ENCODE measurements around the gene ERLEC1.
"Not testable (repeated sequence)": the region's sequence is repeated elsewhere in the genome, so short reads cannot be mapped to it uniquely, and the experiment has no call there.

Gene ERLEC1

GRCh38 chr2:53784436-53784835 lies 2.4 kb upstream of the ERLEC1 start:
- no peak for DNase-seq

- DNase-seq: no peak
These were observed 1.5 kb upstream of the ERLEC1 start for GRCh38 chr2:53785366-53785765.

- DNase-seq: no peak
These were observed 516 bp upstream of the ERLEC1 start for GRCh38 chr2:53786352-53786704.

DNA sequence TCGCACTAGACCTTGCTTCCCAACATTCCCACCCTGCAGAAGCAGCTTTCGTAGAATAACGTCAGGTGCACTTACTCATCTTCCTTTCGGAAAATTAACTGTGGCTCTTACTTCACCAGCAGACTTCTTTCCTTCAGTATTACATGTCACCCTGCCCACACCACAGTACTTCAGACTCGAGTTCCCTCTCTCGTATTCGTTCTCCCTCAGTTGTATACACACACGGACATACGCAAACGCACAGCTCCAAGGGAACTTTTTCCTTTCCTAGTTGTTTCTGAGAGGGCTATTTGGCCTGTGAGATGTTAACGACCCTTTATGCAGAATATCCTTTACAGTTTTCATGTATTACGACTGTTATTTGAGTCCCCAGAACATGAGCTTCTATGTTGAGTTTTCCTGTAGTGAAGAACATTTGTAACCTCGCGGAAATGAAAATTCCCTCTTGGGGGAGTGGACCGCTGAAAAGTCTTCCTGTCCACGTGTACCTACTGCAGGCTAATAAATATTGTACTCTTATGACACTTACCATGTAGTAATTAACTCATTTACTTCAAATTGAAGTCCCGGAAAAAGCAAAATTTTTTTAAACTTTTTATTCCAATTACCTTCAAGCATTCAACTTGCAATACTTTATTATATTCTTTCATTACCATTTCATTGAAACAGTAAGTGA lies 908 bp downstream of the ERLEC1 start:
- DNase-seq: peak; percentile 25

- DNase-seq: no peak
These were observed 6.4 kb downstream of the ERLEC1 start for GRCh38 chr2:53793261-53793660.

DNA sequence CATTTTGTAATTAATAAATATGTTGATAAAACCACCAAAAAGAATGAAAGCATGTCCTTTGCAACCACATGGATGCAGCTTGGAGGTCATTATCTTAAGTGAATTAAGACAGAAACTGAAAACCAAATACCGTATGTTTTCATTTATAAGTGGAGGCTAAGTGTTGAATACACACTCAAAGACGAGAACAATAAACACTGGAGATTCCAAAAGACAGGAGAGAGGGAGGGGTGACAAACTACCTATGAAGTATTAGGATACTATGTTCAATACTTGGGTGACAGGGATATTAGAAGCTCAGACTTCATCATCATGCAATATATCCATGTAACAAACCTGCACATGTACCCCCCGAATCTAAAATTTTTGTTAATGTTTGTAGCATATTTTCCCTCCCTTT lies 7.0 kb downstream of the ERLEC1 start:
- DNase-seq: no peak

- no peak for DNase-seq
These were observed 14.7 kb downstream of the ERLEC1 start for GRCh38 chr2:53801547-53801946.

DNA sequence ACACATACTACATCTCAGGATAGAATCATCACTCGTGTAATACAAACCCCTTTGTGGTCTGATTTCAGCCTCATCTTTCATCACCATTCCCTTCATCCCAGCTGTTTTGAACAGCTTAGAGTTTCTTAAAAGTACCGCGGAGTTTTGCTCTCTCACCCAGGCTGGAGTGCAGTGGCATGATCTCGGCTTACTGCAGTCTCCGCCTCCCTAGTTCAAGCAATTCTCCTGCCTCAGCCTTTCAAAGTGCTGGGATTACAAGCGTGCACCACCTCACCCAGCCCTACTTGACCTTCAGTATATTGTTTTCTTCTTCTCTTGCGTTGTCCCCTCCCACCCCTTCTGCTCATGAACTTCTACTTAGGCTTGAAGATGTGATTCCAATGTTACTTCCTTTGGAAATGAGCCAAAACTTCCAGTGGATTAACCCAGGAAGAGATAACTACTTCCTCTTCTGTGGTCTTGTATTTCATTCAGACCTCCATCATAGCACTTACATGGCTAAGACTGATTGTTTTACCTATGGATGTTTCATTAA lies 15.8 kb downstream of the ERLEC1 start:
- no peak for DNase-seq

DNA sequence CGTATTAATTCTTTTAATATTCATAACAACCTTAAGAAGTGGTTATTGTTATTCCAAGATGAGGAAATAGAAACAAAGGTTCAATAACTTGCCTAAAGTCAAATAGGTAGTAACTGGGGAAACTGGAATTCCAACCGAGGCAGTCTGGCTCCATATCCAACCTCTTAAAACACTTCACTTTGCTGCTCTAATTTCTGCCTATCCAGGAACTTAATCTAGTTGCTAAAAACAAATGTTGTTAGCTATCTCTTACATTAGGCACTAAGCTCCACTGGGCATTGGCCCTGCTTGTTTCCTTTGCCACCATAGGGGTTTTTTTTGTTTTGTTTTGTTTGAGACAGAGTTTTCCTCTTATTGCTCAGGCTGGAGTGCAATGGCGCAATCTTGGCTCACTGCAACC lies 24.8 kb downstream of the ERLEC1 start:
- no peak for DNase-seq

DNA sequence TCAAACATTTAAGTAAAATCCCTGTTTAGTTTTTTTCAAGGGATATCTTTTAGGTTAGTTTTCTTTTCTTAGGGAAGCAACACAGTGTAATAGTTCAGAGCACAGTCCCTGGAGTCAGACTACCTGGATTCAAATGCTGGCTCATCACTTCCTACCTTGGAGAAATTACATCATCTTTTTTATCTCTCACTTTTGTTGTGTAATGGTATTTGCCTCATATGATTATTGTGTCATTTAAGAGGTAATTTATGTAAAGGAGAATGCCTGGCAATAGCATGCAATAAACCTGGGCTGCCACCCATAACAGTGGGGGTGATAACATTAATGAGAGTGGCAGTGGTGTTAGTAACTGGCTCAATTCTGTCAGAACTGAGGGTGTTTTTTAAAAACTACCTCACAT lies 26.3 kb downstream of the ERLEC1 start:
- no peak for DNase-seq

- no peak for DNase-seq
These were observed 32.1 kb downstream of the ERLEC1 start for GRCh38 chr2:53818854-53819435.

DNA sequence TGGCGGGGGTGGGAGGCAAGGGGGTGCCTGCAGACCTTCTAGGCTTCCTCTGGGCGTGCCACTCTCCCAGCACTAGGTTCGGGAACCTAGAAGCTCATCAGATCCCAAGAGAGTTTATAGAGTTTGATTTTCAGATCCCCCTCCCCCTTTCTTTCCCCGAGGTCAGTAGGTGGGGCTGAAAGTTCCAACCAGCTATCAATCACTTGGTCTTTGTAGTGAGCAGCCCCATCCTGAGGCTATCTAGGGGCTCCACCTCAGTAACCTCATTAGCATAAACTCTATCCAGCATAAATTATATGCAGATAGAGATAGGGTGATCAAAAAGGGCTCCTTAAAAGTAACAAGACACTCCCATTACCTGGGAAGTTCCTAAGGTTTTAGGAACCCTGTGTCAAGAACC lies 32.8 kb downstream of the ERLEC1 start:
- no peak for DNase-seq

GRCh38 chr2:53820048-53820447 lies 33.2 kb downstream of the ERLEC1 start:
- DNase-seq: no peak

DNA sequence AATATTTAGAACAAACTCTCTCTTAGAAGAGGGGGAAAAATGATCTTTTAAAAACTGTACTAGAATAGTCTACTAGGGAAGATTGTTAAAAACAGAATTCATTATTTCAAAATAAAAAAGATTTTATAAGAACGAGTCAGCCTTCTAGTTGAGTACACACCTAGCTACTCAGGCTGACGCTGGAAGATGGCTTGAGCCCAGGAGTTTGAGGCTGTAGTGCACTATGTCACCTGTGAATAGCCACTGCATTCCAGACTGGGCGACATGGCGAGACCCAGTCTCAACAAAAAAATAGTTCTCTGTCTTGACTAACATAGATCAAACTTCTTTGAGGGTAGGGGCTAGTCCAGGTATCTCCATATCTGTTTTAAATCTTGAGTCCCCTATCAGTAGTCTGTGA lies 33.9 kb downstream of the ERLEC1 start:
- DNase-seq: no peak

GRCh38 chr2:53821810-53822209 lies 35.0 kb downstream of the ERLEC1 start:
- DNase-seq: no peak

DNA sequence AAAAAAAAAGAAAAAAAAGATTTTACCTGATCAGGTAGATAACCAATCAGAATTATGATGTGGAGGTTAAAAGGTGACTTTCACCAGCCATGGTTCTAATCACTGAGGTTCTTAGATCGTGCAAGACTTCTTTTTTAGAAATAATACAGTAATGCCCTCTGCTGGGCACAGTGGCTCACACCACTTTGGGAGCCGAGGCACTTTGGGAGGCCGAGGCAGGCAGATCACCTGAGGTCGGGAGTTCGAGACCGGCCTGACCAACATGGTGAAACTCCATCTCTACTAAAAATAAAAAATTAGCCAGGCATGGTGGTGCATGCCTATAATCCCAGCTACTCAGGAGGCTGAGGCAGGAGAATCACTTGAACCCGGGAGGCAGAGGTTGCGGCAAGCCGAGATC lies 36.8 kb downstream of the ERLEC1 start:
- DNase-seq: not testable (repeated sequence)

GRCh38 chr2:53826030-53826410 lies 39.2 kb downstream of the ERLEC1 start:
- DNase-seq: no peak

- no peak for DNase-seq
These were observed 39.9 kb downstream of the ERLEC1 start for GRCh38 chr2:53826587-53827397.

GRCh38 chr2:53827398-53828175 lies 40.7 kb downstream of the ERLEC1 start:
- DNase-seq: no peak

DNA sequence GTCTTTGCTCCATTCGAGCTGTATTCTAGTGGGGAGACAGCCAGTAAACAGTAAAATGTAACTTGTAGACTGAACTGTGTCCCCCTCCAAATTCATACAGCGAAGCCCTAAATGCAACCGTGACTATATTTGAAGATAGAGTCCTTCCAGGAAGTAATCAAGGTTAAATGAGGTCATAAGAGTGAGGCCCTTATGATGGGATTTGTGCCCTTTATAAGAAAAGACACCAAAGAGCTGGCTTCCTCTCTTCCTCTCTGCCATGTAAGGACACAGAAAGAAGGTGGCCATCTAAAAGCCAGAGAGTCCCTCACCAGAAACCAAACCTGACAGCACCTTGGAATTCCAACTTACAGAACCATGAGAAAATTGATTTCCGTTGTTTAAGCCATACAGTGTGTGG lies 41.5 kb downstream of the ERLEC1 start:
- DNase-seq: no peak

DNA sequence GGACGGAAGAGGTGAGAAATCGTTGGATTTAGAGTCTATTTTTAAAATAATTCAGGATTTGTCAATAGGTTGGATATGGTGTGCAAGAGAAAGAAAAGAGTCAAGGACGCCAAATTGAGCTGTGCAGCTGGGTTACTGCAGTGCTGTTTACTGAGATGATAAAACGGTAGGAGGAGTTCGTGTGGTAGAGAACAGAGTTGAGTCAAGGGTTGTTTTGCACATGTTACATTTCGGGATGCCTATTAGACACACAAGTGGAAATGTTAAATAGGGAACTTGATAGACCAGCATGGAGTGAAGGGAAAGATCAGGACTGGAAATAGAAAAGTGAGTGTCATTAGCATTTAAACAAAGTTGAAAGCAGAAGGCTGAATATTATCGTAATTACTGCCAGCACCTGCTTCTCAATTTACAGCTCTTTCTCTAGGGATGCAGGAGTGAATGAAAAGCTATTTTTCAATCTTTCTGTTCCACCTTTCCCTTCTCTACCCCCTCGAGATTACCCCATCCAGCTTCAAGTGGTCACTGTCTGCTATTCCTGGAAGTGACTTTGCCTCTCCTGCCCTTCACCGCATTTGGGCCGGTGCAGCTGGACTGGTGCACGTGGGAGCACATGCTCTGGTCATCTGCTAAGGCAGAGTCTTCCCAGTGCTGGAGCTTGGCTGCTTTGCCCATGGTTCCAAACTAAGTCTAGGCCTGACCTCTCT lies 42.6 kb downstream of the ERLEC1 start:
- DNase-seq: no peak

- not testable (repeated sequence) for DNase-seq
These were observed 43.1 kb downstream of the ERLEC1 start for GRCh38 chr2:53829980-53830290.

DNA sequence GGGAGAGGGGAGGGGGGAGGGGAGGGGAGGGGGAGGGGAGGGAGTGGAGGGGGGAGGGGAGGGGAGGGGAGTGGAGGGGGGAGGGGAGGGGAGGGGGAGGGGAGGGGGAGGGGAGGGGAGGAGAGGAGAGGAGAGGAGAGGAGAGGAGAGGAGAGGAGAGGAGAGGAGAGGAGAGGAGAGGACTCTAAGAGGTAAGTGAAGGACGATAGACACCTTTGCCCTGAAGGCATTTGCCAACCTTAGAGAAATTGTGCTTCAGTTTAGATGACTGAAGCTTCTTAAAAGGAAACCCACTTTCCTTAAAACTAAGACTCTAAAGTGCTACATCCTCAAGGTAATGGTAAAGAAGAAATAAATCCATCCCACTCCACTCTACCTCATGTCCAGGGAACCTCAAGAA lies 53.7 kb downstream of the ERLEC1 start:
- DNase-seq: no peak
